Sigmoid colon (tissue), 4 donors: ENCODE measurements around the gene CC2D1A.

Source experiments
- EP300 ChIP-seq, 4 donors: sonication (generic); formaldehyde crosslinking; IDR thresholded peaks; one replicate each; pipeline ENCODE4 v1.6.1; 2017; ENCODE audit warnings: antibody characterized with exemption in 4 of 4
- POLR2A ChIP-seq, 2 donors: fragments of 450-650 bp; IDR thresholded peaks; one replicate each; pipeline ENCODE4 v1.6.1; 2016; ENCODE audit warnings: antibody characterized with exemption in 2 of 2, mild to moderate bottlenecking in 2 of 2, moderate library complexity in 2 of 2
- TF ChIP-seq, protein P1 (sequence below), 4 experiments: fragments of 450-650 bp in 3 of 4; fragments of 200-600 bp in 1 of 4; IDR thresholded peaks; one replicate each; pipeline ENCODE4 v1.5.1; 2016 to 2019; ENCODE audit warnings: antibody characterized with exemption in 4 of 4, mild to moderate bottlenecking in 3 of 4, moderate library complexity in 2 of 4

GRCh38 chr19:13955662-13956364 lies 49.8 kb downstream of the CC2D1A start:
- TF ChIP-seq, protein P1, sequence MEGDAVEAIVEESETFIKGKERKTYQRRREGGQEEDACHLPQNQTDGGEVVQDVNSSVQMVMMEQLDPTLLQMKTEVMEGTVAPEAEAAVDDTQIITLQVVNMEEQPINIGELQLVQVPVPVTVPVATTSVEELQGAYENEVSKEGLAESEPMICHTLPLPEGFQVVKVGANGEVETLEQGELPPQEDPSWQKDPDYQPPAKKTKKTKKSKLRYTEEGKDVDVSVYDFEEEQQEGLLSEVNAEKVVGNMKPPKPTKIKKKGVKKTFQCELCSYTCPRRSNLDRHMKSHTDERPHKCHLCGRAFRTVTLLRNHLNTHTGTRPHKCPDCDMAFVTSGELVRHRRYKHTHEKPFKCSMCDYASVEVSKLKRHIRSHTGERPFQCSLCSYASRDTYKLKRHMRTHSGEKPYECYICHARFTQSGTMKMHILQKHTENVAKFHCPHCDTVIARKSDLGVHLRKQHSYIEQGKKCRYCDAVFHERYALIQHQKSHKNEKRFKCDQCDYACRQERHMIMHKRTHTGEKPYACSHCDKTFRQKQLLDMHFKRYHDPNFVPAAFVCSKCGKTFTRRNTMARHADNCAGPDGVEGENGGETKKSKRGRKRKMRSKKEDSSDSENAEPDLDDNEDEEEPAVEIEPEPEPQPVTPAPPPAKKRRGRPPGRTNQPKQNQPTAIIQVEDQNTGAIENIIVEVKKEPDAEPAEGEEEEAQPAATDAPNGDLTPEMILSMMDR (IDR thresholded peaks at IDR 0.05), result no peak
- TF ChIP-seq POLR2A (IDR thresholded peaks at IDR 0.05) (no peak), EP300 (IDR thresholded peaks at IDR 0.05) (no peak)
